Activated T-cell treated with anti-CD3 and anti-CD28 coated beads, Interleukin-2, amount 50 U/mL, for 24 hours (primary cell): ENCODE measurements around the gene SLC2A1.
"Not testable (repeated sequence)": the region's sequence is repeated elsewhere in the genome, so short reads cannot be mapped to it uniquely, and the experiment has no call there.

Source experiments
- DNase-seq: peaks from one replicate; pipeline ENCODE4 v3.0.0-alpha.2; 2020
- H3K27ac Mint-ChIP-seq: 2 replicates; pipeline ENCODE4 v1.8.0; 2020; ENCODE audit warnings: mild to moderate bottlenecking, mixed read lengths
- H3K27me3 Mint-ChIP-seq: 2 replicates; pipeline ENCODE4 v1.8.0; 2020; ENCODE audit warnings: mixed read lengths
- H3K36me3 Mint-ChIP-seq: 2 replicates; pipeline ENCODE4 v1.8.0; 2020; ENCODE audit warnings: low read depth, mixed read lengths
- H3K4me1 Mint-ChIP-seq: 2 replicates; pipeline ENCODE4 v1.8.0; 2020; ENCODE audit warnings: low read depth, mixed read lengths
- H3K4me3 Mint-ChIP-seq: 2 replicates; pipeline ENCODE4 v1.8.0; 2020; ENCODE audit warnings: mild to moderate bottlenecking, moderate library complexity, mixed read lengths
- H3K9me3 Mint-ChIP-seq: 2 replicates; pipeline ENCODE4 v1.8.0; 2020; ENCODE audit warnings: mixed read lengths

Gene SLC2A1

GRCh38 chr1:42926235-42926878 is 32.3 kb downstream of the SLC2A1 start:
- Mint-ChIP-seq H3K36me3 (peaks cover 73% of the 10 kb centered on the region), H3K27ac (peak overlapping the region; percentile 75), H3K4me1 (peaks cover 51% of the 10 kb centered on the region), H3K27me3 (no peaks in the 10 kb centered on the region), H3K9me3 (no peaks in the 10 kb centered on the region), H3K4me3 (no peak overlapping the region)
- no peak for DNase-seq

GRCh38 chr1:42924851-42925760 is 33.6 kb downstream of the SLC2A1 start:
- Mint-ChIP-seq H3K4me1 (peaks cover 39% of the 10 kb centered on the region), H3K9me3 (no peaks in the 10 kb centered on the region), H3K27ac (peak overlapping the region; percentile 97), H3K27me3 (no peaks in the 10 kb centered on the region), H3K4me3 (peak overlapping the region; percentile 87), H3K36me3 (peaks cover 61% of the 10 kb centered on the region)
- peak; percentile 29 for DNase-seq

GRCh38 chr1:42924082-42924850 is 34.4 kb downstream of the SLC2A1 start:
- peak; percentile 96 for DNase-seq
- peak overlapping the region; percentile 97 for H3K27ac Mint-ChIP-seq
- no peaks in the 10 kb centered on the region for H3K9me3 Mint-ChIP-seq
- peak overlapping the region; percentile 87 for H3K4me3 Mint-ChIP-seq
- peaks cover 37% of the 10 kb centered on the region for H3K4me1 Mint-ChIP-seq
- peaks cover 52% of the 10 kb centered on the region for H3K36me3 Mint-ChIP-seq
- H3K27me3 Mint-ChIP-seq, result no peaks in the 10 kb centered on the region

- Mint-ChIP-seq H3K36me3 (peaks cover 45% of the 10 kb centered on the region), H3K27me3 (no peaks in the 10 kb centered on the region), H3K9me3 (no peaks in the 10 kb centered on the region), H3K27ac (peak overlapping the region; percentile 97), H3K4me1 (peaks cover 34% of the 10 kb centered on the region), H3K4me3 (peak overlapping the region; percentile 87)
- no peak for DNase-seq
Observed at GRCh38 chr1:42923367-42924081, 35.1 kb downstream of the SLC2A1 start.

GRCh38 chr1:42922687-42923366 is 35.8 kb downstream of the SLC2A1 start:
- Mint-ChIP-seq H3K4me1 (peaks cover 32% of the 10 kb centered on the region), H3K9me3 (no peaks in the 10 kb centered on the region), H3K36me3 (peaks cover 38% of the 10 kb centered on the region), H3K27me3 (no peaks in the 10 kb centered on the region), H3K4me3 (peak overlapping the region; percentile 87), H3K27ac (peak overlapping the region; percentile 97)
- DNase-seq, result peak; percentile 64

- H3K4me3 Mint-ChIP-seq, result no peak overlapping the region
- H3K4me1 Mint-ChIP-seq, result peaks cover 32% of the 10 kb centered on the region
- no peak overlapping the region for H3K27ac Mint-ChIP-seq
- no peaks in the 10 kb centered on the region for H3K9me3 Mint-ChIP-seq
- H3K27me3 Mint-ChIP-seq, result no peaks in the 10 kb centered on the region
- DNase-seq, result no peak
- peaks cover 27% of the 10 kb centered on the region for H3K36me3 Mint-ChIP-seq
Observed at GRCh38 chr1:42921769-42922168, 36.9 kb downstream of the SLC2A1 start.

GRCh38 chr1:42919651-42920050 is 39.0 kb downstream of the SLC2A1 start:
- H3K4me1 Mint-ChIP-seq, result peaks cover 18% of the 10 kb centered on the region
- not testable (repeated sequence) for H3K27me3 Mint-ChIP-seq, H3K9me3 Mint-ChIP-seq, H3K4me3 Mint-ChIP-seq, DNase-seq, H3K27ac Mint-ChIP-seq, H3K36me3 Mint-ChIP-seq

GRCh38 chr1:42917241-42917495 is 41.5 kb downstream of the SLC2A1 start:
- no peaks in the 10 kb centered on the region for H3K36me3 Mint-ChIP-seq
- H3K27ac Mint-ChIP-seq, result no peak overlapping the region
- H3K27me3 Mint-ChIP-seq, result no peaks in the 10 kb centered on the region
- DNase-seq, result no peak
- H3K4me1 Mint-ChIP-seq, result peaks cover 4% of the 10 kb centered on the region
- no peak overlapping the region for H3K4me3 Mint-ChIP-seq
- peaks cover 3% of the 10 kb centered on the region for H3K9me3 Mint-ChIP-seq

GRCh38 chr1:42915456-42915855 is 43.2 kb downstream of the SLC2A1 start:
- DNase-seq, result no peak
- H3K4me3 Mint-ChIP-seq, result no peak overlapping the region
- H3K27me3 Mint-ChIP-seq, result no peaks in the 10 kb centered on the region
- peaks cover 3% of the 10 kb centered on the region for H3K9me3 Mint-ChIP-seq
- H3K36me3 Mint-ChIP-seq, result no peaks in the 10 kb centered on the region
- peaks cover 4% of the 10 kb centered on the region for H3K4me1 Mint-ChIP-seq
- no peak overlapping the region for H3K27ac Mint-ChIP-seq

GRCh38 chr1:42914092-42914627 is 44.5 kb downstream of the SLC2A1 start:
- Mint-ChIP-seq H3K27me3 (no peaks in the 10 kb centered on the region), H3K4me1 (peaks cover 4% of the 10 kb centered on the region), H3K9me3 (peaks cover 3% of the 10 kb centered on the region), H3K4me3 (no peak overlapping the region), H3K36me3 (no peaks in the 10 kb centered on the region), H3K27ac (no peak overlapping the region)
- no peak for DNase-seq

GRCh38 chr1:42913426-42914091 is 45.1 kb downstream of the SLC2A1 start:
- Mint-ChIP-seq H3K36me3 (no peaks in the 10 kb centered on the region), H3K4me3 (no peak overlapping the region), H3K4me1 (peaks cover 4% of the 10 kb centered on the region), H3K27ac (no peak overlapping the region), H3K27me3 (no peaks in the 10 kb centered on the region), H3K9me3 (peaks cover 3% of the 10 kb centered on the region)
- no peak for DNase-seq

- no peak for DNase-seq
- H3K9me3 Mint-ChIP-seq, result no peaks in the 10 kb centered on the region
- H3K27me3 Mint-ChIP-seq, result no peaks in the 10 kb centered on the region
- no peaks in the 10 kb centered on the region for H3K36me3 Mint-ChIP-seq
- H3K4me1 Mint-ChIP-seq, result peaks cover 4% of the 10 kb centered on the region
- H3K4me3 Mint-ChIP-seq, result no peak overlapping the region
- H3K27ac Mint-ChIP-seq, result no peak overlapping the region
Observed at GRCh38 chr1:42910985-42911384, 47.7 kb downstream of the SLC2A1 start.

GRCh38 chr1:42908046-42908445 is 50.6 kb downstream of the SLC2A1 start:
- no peaks in the 10 kb centered on the region for H3K4me1 Mint-ChIP-seq
- H3K27ac Mint-ChIP-seq, result no peak overlapping the region
- H3K4me3 Mint-ChIP-seq, result no peak overlapping the region
- no peaks in the 10 kb centered on the region for H3K9me3 Mint-ChIP-seq
- H3K27me3 Mint-ChIP-seq, result no peaks in the 10 kb centered on the region
- H3K36me3 Mint-ChIP-seq, result no peaks in the 10 kb centered on the region
- DNase-seq, result no peak
